HG03457 (cell line): ENCODE data around the gene BIRC2.

Experiments used
- ATAC-seq: cut with Tn5 transposase; IDR thresholded peaks from one replicate; pipeline ENCODE4 v1.9.1; 2021; ENCODE audit warnings: moderate number of reproducible peaks; ENCODE audit not compliant: unreplicated experiment

Gene BIRC2

GRCh38 chr11:102399189-102399588 is 52.2 kb downstream of the BIRC2 start:
- no peak for ATAC-seq

- no peak for ATAC-seq
Observed at GRCh38 chr11:102400603-102401002, 53.6 kb downstream of the BIRC2 start.

- ATAC-seq, result no peak
Observed at GRCh38 chr11:102401905-102402304, 54.9 kb downstream of the BIRC2 start.

- ATAC-seq, result no peak
Observed at GRCh38 chr11:102402548-102402947, 55.5 kb downstream of the BIRC2 start.

- no peak for ATAC-seq
Observed at GRCh38 chr11:102405501-102405900, 58.5 kb downstream of the BIRC2 start.

- no peak for ATAC-seq
Observed at GRCh38 chr11:102406099-102406498, 59.1 kb downstream of the BIRC2 start.

GRCh38 chr11:102407901-102408300 is 60.9 kb downstream of the BIRC2 start:
- no peak for ATAC-seq

- ATAC-seq, result no peak
Observed at GRCh38 chr11:102408339-102408738, 61.3 kb downstream of the BIRC2 start.

- ATAC-seq, result no peak
Observed at GRCh38 chr11:102410382-102410784, 63.4 kb downstream of the BIRC2 start.

GRCh38 chr11:102411142-102411541 is 64.1 kb downstream of the BIRC2 start:
- no peak for ATAC-seq

- ATAC-seq, result no peak
Observed at GRCh38 chr11:102413497-102413896, 66.5 kb downstream of the BIRC2 start.

GRCh38 chr11:102414559-102414958 is 67.5 kb downstream of the BIRC2 start:
- no peak for ATAC-seq

GRCh38 chr11:102415304-102415916 is 68.4 kb downstream of the BIRC2 start:
- ATAC-seq, result no peak

GRCh38 chr11:102416976-102417375 is 70.0 kb downstream of the BIRC2 start:
- ATAC-seq, result no peak

GRCh38 chr11:102419181-102419580 is 72.2 kb downstream of the BIRC2 start:
- no peak for ATAC-seq

GRCh38 chr11:102420547-102420946 is 73.5 kb downstream of the BIRC2 start:
- peak; percentile 95 for ATAC-seq

GRCh38 chr11:102421261-102421660 is 74.2 kb downstream of the BIRC2 start:
- no peak for ATAC-seq

GRCh38 chr11:102422817-102423712 is 76.1 kb downstream of the BIRC2 start:
- ATAC-seq, result no peak

GRCh38 chr11:102423936-102424335 is 76.9 kb downstream of the BIRC2 start:
- ATAC-seq, result no peak

GRCh38 chr11:102426000-102426399 is 79.0 kb downstream of the BIRC2 start:
- ATAC-seq, result no peak

GRCh38 chr11:102426570-102426969 is 79.6 kb downstream of the BIRC2 start:
- no peak for ATAC-seq

GRCh38 chr11:102427068-102427467 is 80.1 kb downstream of the BIRC2 start:
- no peak for ATAC-seq
